Activated T-cell treated with anti-CD3 and anti-CD28 coated beads, Interleukin-2, amount 50 U/mL, for 1 hour (primary cell): ENCODE results near the gene AEBP1.
"Not testable (repeated sequence)": the region's sequence is repeated elsewhere in the genome, so short reads cannot be mapped to it uniquely, and the experiment has no call there.

Experiments
- DNase-seq: peaks from one replicate; pipeline ENCODE4 v3.0.0-alpha.2; 2020

Gene AEBP1

GRCh38 chr7:44121761-44122420, 17.7 kb downstream of the AEBP1 start:
- DNase-seq = no peak

DNA sequence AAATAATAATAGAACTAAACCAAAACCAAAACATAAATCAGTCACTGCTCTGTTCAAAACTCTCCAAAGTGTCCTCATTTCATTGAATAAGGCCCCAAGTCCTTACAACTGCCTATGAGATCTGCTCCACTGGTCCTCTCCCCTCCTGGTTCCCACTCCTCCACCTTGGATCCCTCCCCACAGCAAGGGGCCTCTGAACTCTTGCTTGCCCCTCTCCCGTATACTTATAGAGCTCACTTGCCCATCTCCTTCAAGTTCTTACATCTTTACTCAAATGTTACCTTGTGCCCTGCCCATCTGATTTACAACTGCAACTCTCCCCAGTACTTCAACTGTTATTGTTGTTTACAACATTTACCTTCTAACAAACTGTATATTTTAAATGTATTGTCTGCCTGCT, 18.4 kb downstream of the AEBP1 start:
- no peak for DNase-seq

- DNase-seq = peak; percentile 96
Observed at GRCh38 chr7:44123190-44124003, 19.3 kb downstream of the AEBP1 start, which contains the start of gene POLD2. TSS of gene POLD2 (minus strand) at chr7:44123548. CDS start at chr7:44122053, 1,495 bp downstream.

DNA sequence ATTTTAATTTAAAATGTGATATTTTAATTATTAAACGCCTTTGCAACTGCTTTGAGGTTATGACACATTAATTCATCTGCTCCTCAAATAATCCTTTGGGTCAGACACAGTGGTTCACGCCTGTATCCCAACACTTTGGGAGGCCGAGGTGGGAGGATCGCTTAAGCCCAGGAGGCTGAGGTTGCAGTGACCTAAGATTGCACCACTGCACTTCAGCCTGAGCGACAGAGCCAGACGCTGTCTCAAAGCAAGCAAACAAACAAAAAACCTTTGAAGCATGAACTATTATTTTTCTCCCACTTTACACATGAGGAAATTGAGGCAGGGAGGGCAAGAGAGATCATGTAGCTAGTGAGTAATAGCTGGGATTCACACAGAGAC, 20.7 kb downstream of the AEBP1 start:
- no peak for DNase-seq

GRCh38 chr7:44126574-44126973, 22.4 kb downstream of the AEBP1 start:
- not testable (repeated sequence) for DNase-seq

DNA sequence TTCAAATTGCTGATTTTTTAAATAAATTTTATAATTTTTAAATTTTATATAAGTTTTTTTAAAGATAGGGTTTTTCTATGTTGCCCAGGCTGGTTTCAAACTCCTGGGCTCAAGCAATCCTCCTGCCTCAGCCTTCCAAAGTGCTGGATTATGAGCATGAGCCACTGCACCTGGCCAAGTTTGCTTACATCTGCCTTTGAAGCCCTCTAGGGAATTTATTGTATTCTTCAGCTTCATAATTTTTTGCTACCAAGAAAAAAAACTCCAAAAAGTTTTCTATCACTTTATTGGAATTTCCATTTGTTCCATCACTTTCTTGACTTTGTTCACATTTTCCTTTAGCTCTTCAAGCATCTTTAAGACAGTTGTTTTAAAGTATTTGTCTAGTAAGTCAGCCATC, 23.0 kb downstream of the AEBP1 start:
- DNase-seq = no peak

GRCh38 chr7:44128721-44129582, 24.8 kb downstream of the AEBP1 start:
- DNase-seq = no peak

GRCh38 chr7:44131173-44132029, 27.3 kb downstream of the AEBP1 start:
- no peak for DNase-seq

- DNase-seq = no peak
Observed at GRCh38 chr7:44132039-44132438, 27.9 kb downstream of the AEBP1 start.

GRCh38 chr7:44133295-44133694, 29.1 kb downstream of the AEBP1 start:
- DNase-seq = no peak

- DNase-seq = no peak
Observed at GRCh38 chr7:44134943-44135628, 30.9 kb downstream of the AEBP1 start.

DNA sequence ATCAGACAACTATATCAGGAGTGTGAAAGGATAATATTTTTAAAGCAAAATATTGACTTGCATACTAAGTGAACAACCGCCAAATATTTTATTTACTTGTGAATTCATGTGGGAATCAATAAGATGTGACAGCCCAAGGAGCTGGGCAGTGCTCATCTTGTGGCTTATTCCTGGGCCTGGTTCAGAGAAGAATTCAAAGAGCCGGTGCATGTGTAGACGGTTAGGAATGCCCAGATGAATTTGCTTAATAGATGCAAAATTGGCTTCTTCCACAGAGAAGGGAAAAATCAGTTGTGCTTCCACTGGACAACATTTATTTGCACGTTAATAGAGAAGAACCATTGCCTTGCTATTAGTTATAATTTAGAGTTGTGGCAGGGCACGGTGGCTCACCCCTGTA, 32.6 kb downstream of the AEBP1 start:
- DNase-seq = no peak

- DNase-seq = no peak
Observed at GRCh38 chr7:44138698-44139097, 34.6 kb downstream of the AEBP1 start.

DNA sequence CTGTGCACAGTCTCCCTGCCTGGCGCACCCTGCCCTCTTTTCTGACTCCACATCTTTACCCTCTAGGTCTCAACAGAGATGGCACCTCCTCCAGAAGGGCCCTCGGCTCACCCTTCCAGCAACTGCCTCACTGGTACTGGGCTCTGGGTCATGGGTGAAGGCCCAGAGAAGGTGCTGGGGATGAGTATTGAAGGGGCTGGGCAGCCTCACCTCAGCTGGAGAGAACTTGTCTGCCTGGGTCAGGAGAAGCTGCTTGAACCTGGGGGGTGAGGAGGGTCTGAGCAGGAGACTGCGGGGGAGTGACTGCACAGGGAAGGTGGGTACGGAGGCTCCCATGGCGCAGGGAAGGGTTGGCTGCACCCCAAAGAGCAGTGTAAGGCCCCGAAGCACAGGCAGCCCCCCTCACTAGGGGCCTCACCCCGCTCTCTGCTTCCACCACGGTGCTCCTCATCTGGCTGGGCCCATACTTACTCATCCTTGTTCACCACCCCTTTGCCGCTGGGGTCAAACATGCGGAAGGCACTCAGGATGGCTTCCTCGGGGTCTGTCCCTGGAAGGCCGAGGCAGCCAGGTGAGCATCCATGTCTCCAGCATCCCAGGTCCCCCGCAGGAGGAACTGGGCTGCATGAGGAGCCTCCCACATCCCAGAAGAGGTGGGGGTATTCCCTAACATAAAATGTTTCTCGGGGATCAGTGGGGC, 35.3 kb downstream of the AEBP1 start:
- DNase-seq = no peak

DNA sequence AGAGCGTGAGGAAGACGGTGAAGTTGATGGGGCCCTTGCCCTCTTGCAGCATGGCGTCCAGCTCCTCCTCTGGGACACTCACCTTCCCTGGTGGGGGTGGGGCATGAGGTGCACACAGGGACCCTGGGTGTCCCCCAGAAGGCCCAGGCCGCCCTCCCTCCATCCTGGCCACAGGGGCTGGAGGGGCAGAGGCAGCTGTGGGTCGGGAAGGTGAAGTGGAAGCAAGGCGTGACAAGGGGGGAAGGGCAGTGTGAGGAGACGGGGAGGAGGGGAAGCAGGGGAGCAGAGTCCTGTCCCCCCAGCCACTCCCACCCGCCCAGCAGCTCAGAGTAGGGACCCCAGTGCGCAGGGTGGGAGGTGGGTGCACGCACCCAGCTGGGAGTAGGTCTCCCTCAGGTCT, 36.2 kb downstream of the AEBP1 start:
- peak; percentile 8 for DNase-seq

DNA sequence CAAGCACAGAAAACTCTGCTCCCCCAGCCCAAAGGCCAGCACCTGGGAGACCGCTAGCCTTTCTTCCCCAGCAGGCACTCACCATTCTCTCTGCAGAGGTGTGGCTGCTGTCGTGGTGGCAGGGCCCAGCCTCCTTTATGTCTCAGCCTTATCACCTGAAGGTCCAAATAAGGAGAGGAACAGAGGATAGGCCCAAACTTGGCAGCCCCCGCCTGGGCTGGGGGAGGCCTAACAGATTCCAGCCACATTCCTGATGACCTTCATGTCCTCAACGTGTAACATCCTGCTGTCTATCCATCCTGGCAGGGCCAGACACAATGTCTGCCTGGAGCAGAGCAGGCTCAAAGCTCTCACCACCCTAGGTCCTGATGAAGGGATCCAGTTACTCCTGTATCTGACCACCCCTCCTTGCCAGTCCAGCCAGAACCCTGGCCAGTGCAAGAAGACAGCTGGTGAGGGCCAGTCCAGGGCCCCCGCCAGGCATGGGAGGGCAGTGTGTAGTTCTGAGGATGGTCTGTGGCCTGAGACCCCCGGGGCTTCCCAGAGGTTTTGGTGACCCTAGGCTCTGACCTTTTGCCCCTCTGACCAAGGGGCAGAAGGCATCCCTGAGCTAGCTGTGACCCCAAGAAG, 37.2 kb downstream of the AEBP1 start, which contains the start of gene MYL7:
MYL7 (minus strand) TSS at position 112 of the 630 bp plus-strand sequence; CDS start at position 85, 27 bp downstream.
- DNase-seq = peak; percentile 14

- DNase-seq = peak; percentile 12
Observed at GRCh38 chr7:44142028-44142427, 37.9 kb downstream of the AEBP1 start.

DNA sequence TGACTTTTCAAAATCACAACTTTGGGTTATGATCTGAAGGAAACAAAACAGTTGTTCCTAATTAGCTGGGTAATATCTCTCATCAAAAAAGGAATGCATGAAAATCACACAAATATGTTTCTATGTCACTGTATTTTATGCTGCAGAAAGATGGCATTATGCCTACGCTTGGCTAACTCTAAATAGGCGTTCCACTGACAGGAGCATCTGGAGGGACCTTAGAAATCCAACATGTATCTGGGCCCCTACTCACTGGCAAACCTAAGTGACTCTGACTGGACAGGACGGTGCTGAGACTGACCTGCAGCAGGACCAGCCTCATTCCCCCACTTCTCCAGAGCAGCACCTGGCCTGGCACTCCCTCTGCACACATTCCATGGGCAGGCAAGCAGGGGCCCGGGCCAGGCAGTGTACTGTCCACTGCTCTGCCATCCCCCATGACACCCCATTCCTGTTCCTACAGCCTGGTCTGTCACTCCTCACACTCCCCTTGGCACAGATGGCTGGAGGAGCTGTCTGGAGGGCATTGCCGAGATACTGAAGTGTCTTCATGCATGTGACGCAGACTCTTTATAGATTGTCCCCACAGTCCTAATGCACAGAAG, 39.6 kb downstream of the AEBP1 start:
- DNase-seq = no peak

DNA sequence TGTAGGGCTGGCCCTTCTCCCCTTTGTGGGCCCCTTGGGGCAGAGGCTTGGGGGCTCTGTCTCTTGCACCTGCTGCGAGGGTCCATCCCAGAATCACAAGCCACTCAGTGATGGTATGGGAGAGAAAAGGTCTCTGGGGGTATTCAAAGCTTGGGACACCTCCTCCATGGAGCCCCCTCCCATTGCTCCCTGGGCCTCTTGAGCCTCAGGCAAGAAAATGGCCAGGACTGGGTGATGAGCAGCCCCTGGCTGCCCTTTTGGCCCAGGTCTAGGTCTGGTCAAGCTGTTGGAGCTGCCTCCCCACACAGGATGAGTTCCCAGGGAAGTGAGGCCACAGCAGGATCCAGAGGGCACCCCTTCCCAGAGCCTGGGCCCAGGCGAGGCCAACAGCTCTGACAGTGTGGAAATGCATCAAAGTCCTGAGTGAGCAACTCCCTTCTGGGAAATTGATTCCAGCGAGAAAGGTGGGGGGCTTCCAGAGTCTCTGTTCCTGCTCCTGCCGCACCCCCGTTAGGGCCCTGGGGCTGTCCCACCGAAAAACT, 40.4 kb downstream of the AEBP1 start:
- DNase-seq = no peak

DNA sequence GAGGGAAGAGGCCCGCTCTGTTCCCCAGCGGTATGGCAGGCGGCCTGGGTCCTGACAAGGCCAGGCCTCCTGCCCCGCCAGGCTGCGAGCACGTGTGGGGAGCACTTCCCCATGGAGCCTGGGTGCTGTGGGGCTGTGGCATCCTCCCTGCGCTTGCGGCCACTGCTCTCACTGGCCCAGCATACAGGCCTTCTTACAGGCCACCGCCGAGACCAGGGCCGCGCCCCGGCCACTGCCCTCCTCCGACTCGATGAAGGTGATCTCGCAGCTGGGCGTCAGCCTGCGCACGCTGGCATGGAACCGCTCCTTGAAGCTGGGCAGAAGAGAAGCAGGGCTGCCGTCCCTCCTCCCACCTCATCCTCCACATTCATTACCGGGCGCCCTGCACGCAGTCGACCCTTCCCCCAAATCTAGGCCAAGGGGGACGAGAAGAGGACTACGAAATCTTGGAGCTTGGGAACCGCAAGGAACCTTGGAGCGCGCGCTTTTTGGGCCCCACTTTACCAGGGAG, 40.9 kb downstream of the AEBP1 start:
- DNase-seq = no peak
